ENCODE results near the gene DHFR.
"Not testable (repeated sequence)": the region's sequence is repeated elsewhere in the genome, so short reads cannot be mapped to it uniquely, and the experiment has no call there.

DHFR gene

DNA sequence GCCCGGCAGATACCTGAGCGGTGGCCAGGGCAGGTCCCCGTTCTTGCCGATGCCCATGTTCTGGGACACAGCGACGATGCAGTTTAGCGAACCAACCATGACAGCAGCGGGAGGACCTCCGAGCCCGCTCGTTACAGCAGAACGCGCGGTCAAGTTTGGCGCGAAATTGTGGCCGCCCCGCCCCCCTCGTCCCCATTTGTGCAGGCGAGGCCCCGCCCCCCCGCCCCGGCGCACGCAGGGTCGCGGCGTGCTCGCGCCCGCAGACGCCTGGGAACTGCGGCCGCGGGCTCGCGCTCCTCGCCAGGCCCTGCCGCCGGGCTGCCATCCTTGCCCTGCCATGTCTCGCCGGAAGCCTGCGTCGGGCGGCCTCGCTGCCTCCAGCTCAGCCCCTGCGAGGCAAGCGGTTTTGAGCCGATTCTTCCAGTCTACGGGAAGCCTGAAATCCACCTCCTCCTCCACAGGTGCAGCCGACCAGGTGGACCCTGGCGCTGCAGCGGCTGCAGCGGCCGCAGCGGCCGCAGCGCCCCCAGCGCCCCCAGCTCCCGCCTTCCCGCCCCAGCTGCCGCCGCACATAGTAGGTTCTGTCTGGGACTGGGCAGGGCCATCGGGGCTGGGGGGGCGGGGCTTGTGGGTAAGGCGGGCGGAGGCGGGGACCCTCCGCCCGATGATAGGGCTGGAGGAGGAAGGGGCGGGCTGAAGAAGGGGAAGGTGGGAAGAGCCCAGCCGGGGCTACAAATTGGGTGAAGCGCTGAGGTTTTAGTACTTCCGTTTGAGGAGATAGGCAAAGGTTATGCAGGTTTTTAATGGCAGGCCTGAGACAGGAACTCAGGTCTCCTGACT, at the start of gene DHFR, which contains the start of gene MSH3:
Gene DHFR (minus strand): TSS at position 593 of the 840 bp plus-strand sequence. CDS start 494 bp downstream, at position 99.
Gene MSH3 (plus strand): TSS at position 262 of the 840 bp plus-strand sequence. CDS start 76 bp downstream, at position 338.
- DNase-seq: peak; percentile 74

DNA sequence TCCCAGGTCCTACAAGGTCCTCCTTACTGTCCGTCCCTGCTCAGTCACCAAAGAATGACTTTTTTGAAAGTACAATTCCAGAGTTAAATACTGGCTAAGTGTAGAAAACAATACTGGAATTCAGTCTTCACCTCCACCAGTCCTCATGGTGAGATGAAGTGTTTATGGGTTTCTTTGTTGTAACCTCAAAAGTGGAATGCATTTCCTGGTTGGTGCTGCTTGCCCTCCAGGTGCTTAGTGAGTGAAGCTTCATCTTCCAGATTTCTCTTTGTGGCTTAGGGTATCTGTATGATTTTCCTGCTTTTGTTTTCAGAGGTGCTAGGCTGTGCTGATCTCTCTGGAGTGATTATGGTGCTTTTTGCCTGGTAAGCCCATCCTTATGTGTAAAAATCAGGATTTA, 49.4 kb upstream of the DHFR start:
- no peak for DNase-seq

DNA sequence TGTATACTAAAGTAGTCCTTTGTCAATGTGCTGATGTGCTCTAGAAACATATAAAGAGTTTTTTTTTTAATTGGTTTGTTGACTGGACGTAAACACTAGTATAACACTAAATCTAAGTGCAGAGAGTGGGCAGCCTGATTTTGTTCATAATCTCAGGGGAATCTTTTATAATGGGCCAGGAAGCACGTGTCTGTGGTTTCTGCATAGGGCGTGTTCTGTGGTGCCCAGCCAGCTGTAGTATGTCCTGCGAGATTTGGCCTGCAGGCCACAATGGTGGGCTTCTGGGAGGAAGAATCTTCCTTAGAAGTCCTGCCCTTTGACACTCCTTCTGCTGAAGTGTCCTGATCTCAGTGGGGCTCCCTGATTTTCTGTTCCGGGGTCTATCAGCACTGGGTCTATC, 49.0 kb upstream of the DHFR start:
- no peak for DNase-seq

DNA sequence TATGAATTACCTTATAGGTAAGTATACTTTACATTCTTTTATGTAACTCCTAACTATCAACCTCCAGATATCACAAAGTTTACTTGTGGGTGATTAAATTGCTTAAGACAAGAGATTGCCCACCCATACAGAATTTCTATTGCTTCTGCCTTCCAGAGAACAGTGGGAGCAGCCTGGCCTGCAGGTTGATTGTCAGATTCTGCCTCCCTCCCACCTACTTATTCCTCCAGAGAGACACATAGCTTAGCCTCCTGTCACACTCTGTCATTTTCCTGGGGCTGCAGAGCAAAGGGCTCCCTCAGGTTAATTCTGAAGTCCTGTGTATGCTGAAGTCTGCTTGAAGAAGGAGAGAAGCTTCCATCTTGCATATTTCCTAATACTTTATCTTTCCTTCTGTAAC, 48.5 kb upstream of the DHFR start:
- DNase-seq: no peak

DNA sequence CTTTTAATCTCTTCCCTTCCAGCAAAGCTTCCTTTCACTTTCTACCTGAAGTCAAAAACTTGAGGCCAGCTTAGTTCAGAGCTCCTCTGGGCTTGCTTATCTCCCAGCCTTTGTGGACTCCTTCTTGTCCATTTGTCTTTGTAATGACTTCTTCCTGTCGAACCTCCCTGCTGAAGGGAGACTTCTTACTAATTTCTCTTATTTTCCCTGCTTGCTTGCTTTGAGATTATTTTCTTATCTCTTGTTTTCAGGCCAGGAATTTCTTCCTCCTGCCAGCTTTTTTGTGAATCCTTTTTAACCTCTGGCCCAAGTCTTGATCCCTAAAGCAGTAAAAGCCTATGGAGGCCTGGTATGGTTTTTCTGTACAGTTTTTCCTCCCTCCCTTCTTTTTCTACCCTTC, 46.8 kb upstream of the DHFR start:
- no peak for DNase-seq

DNA sequence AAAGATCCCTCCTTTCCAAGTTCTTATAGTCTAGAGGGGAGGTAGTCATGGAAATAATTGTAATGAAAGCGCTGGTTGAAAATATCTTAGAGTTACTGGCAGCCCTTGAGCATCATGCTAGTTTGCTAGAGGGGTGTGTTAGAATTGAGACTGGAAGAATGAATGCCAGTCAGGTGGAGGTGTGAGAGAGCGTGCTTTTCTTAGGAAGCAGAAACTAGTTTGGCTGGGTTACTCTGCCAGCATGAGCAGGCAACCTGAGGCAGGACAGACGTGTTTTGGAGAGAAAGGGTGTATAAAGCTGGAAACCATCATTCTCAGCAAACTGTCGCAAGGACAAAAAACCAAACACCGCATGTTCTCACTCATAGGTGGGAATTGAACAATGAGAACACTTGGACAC, 43.6 kb upstream of the DHFR start:
- DNase-seq: no peak

DNA sequence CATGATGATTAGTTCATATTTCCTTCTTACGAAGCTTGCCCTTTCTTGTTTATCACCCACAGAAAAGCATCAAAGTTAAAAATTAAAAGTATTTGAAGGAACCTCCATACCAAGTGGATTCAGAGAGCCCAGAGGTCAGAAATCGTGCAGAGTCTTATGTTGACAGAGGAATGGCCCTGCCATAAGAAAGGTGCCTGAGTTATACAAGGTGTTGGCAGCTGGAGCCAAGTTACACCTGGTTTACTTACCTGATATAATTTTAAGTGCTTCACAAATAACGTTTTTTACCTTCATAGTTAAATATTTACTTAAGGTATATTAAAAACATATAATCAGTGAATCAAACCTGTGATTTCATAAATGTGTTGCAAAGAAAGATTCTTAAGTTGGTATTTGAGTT, 42.3 kb upstream of the DHFR start:
- DNase-seq: no peak

DNA sequence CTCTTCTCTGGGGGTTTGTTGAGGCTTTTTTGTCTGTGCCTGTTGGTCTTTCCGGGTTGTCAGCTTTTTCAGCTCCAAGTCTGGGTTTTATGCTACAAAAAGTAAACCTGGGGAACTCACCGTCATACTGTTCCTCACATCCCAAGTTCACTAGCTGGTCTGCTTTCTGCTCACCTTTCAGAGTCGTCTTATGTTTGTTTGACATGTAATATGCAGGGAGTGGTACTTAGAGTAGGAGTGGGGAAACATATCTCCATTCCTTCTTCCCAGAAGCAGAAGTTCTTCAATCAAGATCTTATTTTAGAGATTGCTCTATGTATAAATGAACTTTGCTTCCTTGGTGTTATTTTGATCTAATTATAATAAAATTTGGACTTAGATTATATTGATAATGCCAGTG, 41.7 kb upstream of the DHFR start:
- DNase-seq: no peak

DNA sequence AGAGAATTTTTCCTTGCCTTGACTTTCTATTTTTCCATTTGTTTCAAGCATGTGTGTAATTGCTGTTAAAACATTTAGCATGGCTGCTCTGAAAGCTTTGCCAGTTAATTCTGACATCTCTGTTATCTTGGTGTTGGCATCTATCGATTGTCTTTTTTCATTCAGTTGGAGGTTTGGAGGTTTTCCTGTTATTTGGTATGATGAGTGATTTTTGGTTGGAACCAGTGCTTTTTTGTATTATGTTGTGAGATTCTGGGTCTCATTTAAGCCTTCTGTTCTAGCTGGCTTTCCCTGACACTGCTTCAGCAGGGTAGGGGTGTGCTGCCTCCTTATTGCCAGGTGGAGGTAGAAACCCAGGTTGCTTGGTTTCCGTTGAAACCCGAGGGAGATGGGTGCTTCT, 40.9 kb upstream of the DHFR start:
- DNase-seq: no peak

DNA sequence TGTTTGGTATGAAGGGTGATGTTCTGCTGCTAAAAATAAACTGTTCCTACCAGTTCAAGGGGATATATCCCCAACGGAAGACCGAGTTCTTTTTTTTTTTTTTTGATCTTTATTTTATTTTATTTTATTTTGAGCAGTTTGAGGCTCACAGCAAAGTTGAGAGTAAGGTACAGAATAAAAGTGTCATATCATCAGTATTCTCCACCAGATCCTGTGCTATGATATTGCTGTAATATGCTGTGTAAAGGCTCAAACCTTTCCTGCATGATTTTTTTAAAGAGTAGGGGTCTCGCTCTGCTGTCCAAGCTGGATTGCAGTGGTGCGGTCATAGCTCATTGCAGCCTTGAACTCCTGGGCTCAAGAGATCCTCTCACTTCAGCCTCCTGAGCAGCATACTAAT, 34.8 kb upstream of the DHFR start:
- no peak for DNase-seq

DNA sequence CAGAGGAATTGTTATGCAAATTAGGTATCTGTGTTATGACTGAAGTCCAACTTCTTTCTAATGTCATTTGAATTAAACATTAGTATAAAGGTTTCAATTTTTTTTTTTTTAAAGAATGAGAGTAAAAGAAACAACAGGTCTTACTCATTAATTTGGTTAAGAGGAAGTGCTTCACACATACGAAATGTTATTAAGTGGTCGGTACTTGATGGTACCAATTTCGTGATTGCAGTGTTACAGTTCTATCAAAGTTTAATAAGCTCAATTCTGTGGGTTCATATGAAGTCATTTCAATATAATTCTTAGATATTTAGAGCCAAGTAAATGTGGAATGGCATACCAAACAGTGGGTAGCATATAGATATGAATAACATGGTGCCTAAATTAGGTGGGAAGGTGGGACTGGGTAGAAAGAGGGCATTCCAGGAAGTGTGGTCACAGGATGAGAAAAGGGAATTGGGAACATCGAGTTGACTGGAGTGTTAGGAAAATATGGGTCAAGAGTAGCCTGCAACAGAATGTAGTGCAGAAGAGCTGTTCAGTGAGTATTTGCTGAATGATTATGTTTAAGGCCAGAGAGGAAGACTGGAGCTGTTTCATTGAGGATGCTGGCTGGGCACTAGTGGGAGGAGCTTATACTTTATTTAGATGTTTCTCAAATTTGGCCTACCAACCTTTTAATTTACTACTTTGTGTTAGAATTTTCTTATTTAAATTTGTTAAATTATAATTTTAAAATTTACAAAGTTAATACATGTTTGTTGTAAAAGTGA, 34.1 kb upstream of the DHFR start:
- DNase-seq: no peak

DNA sequence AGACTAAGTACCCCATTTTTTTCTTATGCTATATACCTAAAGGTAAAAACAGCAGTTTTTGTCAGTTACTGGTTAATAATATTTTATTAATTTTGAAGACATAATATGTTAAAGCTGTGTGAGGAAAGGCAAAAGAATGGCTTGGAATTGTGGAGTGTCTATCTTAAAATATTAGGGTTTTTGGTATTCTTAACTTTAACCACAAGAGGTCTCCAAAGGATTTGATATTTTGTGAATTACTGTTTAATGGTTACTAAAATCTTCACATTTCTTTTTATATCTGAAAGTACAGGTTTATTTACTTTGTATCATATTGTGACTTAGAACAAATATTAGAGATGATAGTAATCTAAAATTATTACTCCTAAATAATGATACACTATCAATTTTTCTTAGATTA, 32.0 kb upstream of the DHFR start:
- no peak for DNase-seq

DNA sequence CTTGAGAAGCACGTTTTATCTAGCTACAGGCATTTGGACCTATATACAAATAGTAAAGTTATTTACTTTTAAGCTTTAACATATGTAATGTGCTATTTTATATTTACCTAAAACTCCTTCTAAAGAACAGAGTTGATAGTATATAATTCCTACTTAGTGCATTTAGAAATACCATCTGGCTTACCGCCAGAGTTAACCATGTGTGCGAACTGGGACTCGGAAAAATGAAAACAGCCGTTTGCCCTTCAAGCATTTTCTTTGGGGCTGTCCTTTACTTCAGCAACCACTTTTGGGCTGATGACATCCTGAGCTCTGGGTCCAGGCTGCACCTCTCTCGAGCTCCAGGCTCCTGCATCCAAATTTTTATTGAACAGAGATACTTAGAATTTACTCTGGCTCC, 21.9 kb upstream of the DHFR start:
- DNase-seq: no peak

DNA sequence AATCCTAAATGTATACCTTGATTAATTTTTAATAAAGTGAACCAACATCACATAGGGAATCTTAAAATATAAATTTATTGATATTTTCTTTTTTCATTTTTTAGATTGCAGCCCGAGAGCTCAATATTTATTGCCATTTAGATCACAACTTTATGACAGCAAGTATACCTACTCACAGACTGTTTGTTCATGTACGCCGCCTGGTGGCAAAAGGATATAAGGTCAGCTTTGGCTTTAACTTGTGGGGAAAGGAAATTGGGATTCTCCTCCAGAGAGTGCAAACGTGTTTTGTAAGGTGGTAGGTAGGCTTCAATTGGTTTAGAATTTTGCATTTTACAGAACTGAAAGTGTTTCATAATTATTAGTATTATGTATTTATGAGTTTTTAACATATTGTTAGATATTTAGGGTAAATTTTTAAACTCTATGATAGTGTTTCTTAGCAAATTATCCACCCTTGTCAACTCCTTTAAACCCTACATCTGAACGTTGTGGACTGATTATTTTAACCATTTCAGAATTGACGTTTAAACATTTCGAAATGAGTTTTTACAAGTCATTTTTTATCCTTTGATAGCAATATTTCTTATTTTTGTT, 17.5 kb upstream of the DHFR start:
- DNase-seq: peak; percentile 28

DNA sequence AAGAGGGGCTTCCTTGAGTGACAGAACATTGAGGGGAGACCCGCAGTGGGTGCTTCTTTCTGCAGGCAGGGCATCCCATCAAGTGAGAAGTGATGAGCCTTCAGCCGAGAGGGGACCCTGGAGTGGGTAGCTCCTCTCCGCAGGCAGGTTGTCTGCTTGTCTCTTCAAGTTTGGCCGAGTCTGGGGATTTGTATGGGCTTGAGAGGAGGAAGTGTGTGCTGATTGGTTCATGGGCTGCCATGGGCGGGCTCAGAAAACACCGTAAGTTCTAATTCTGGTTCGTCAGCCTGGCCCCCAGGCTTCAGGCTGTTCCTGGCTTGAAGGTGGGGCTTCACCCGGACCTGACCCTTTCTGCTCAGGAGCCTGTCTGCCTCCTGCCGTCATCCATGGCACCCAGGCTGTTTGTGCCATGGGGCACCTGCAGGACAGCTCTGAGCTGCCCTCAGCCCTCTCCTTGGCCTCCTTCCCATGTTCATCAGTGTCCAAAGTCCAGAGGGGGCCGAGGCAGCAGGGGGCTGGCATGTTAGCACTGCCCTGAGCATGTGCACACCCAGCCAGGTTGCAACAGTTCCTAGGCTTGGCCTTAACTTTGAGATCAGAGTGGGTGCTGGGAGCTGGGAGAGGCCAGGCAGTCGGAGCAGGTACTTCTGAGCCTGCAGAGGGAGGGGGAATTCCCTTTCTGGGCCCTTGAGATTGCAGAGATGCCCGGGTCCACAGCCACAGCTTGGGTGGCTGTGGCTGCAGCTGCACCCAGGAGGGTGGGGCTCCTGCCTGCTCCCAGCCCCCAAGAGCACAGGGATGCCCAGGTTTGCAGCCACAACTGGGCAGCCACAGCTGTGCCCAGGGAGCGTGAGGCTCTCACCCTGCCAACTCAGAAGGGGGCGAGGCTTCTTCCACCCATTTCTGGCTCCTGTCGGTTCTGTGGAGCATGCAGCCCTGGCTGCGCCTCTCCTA, 13.5 kb upstream of the DHFR start:
- DNase-seq: no peak

DNA sequence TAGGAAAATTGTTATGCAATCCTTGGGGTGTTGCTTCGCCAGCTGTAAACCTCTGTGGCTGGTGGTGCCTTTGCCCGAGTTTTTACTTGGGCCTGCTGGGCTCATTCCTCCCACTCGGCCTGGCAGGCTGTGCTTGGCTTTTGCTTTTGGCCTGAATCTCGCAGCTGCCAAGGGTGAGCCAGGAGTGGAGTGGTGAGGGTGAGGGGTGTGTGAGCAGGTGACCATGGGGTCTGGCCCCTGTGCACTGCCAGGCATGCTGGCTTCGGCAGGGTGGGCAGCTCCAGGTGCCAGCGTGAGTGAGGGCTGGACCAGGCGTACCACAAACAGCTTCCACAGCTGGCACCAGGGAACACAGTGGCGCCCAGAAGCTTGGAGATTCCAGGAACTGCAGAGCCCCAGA, 12.6 kb upstream of the DHFR start:
- no peak for DNase-seq

DNA sequence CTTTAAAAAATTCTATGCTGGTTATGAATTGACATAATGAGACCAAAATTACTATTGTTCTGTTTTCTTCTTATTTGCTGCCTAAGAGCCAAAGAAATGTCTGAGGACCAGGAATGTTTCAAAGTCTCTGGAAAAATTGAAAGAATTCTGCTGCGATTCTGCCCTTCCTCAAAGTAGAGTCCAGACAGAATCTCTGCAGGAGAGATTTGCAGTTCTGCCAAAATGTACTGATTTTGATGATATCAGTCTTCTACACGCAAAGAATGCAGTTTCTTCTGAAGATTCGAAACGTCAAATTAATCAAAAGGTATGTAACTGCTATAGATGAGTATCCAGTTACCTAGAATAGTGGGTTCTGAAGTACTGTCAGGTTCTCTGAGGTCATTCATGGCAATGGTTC, 10.3 kb upstream of the DHFR start:
- no peak for DNase-seq

DNA sequence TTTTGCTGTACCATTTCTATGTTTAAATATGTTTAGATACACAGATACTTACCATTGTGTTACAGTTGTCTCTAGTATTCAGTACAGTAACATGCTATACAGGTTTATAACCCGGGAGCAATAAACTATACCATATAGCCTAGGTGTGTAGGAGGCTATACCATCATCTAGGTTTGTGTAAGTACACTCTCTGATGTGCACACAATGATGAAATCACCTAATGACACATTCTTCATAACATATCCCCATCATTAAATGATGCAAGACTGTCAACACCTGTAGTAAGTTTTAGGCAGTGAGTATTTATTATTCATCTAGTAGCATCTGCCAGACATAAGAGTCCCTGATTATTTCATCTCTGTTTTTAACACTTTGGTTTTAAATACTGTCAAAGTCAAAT, 7.3 kb upstream of the DHFR start:
- DNase-seq: no peak

DNA sequence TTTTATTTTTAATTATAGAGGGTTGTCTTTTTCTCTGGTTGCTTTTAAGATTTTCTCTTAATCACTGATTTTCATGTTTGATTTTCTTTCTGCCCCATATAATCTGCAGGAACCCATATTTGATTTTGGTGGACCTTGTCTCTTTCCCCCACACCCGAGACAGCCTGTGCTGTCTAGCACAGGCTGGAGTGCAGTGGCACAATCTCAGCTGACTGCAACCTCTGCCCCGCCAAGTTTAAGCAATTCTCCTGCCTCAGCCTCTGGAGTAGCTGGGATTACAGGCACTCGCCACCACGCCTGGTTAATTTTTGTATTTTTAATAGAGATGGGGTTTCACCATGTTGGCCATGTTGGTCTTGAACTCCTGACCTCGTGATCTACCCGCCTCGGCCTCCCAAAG, 5.9 kb upstream of the DHFR start:
- not testable (repeated sequence) for DNase-seq

DNA sequence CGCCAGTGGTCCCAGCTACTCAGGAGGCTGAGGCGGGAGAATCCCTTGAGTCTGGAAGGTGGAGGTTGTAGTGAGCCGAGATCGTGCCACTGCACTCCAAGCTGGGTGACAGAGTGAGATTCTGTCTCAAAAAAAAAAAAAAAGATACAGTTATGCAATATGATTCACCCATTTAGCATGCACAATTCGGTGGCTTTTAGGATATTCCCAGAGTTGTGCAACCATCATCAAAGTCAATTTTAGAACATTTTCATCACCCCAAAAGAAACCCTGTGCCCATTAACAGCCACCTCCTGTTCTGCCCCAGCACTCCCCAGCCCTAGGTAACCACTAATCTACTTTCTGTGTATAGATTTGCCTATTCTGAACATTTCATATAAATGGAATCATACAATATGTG, 4.3 kb upstream of the DHFR start:
- no peak for DNase-seq

DNA sequence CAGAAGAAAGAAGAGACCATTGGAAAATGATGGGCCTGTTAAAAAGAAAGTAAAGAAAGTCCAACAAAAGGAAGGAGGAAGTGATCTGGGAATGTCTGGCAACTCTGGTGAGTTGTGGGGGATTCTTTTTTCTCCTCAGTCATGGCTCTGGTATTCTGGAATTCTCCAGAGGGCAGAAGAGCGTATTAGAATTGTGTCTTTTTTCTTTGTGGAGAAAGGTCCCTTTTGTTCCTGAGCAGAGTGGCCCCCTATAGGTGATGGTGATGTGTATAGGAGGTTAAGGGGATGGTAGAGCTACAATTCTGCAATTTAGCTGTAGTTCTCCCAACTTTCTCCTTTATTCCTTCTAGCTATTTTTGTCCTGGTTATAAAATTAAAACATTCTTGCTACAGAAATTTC, 1.6 kb upstream of the DHFR start:
- no peak for DNase-seq

DNA sequence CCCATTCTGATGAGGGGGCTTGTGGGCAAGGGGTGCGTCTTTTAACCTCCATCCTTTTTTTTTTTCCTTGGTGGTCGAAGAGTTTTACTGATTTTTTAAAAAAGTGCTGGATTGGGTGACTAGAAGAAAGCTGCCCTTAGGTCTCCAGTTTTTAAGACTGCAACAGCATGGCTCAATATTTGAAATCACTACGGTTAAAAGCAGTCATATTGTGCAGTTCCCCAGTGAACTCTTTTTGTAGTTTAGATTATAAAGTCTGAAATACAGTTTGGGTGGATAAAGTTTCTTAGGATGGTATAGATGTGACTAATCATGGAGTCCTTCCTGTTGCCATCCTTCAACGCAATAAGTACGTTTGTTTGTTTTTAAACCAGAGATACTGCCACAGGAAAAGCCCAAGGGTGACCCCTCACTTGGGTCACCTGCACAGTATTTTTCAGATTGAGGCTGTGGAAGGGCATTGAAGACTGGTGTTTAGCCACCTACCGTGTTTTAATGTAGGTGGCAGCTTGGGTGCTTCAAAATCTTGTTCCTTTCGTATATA, 520 bp upstream of the DHFR start:
- DNase-seq: no peak

DNA sequence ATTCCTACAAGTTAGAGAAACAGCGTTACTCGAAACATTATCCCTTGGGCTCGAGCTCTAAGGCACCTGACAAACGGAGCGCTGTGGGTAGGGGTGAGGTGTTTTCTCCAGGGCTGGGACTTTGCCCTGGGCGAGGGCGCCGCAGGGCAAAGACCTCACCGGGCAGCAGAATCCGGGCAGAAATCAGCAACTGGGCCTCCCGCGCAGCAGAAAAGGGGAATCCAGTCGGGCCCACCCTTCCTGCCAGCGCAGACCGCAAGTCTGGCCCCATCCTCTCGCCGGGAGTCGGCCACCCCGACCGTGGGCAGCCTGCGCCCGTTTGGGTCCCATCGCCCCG, 761 bp downstream of the DHFR start:
- DNase-seq: no peak

Data from activated CD4-positive, alpha-beta T cell treated with anti-CD3 and anti-CD28 coated beads for 1 hour (primary cell).